Measurements from ENCODE around the gene ARSB. TPM values are rescaled to one million over a fixed set of nuclear protein-coding genes. Genes with fewer than 3 reads are reported as not detected.

ARSB gene
- 11.5 and 12.4 TPM in 2 replicates for total RNA-seq

- Mint-ChIP-seq H3K9me3 (no peaks in the 10 kb centered on the region), H3K27ac (peak within 1 kb of the TSS; percentile 97), H3K4me3 (peak within 1 kb of the TSS; percentile 91), H3K27me3 (no peaks in the 10 kb centered on the region), H3K36me3 (ENCODE audit: low read depth) (no peaks in the 10 kb centered on the region), H3K4me1 (peaks cover 31% of the 10 kb centered on the region)
- DNase-seq = peak; percentile 86
- intact Hi-C loops (cut with micrococcal nuclease) = loop anchor here (1.0 to 10.0 kb wide), 8 partner anchors 32 to 1210 kb away; partner anchors contain the start of genes AP3B1, HOMER1, MTX3 and SCAMP1
These were observed at the start of gene ARSB for GRCh38 chr5:78985116-78985724. TSS of gene ARSB (minus strand) at chr5:78985310. CDS start at chr5:78985248, 62 bp downstream.

- Mint-ChIP-seq H3K36me3 (ENCODE audit: low read depth) (no peaks in the 10 kb centered on the region), H3K27ac (no peak overlapping the region), H3K9me3 (no peaks in the 10 kb centered on the region), H3K4me3 (no peak overlapping the region), H3K27me3 (peaks cover 2% of the 10 kb centered on the region), H3K4me1 (no peaks in the 10 kb centered on the region)
- DNase-seq = no peak
- intact Hi-C loops (cut with micrococcal nuclease) = no loop called here
These were observed 47.7 kb upstream of the ARSB start for GRCh38 chr5:79032782-79033181.

- intact Hi-C loops (cut with micrococcal nuclease) = no loop called here
- H3K27ac Mint-ChIP-seq = no peak overlapping the region
- H3K4me1 Mint-ChIP-seq = no peaks in the 10 kb centered on the region
- H3K9me3 Mint-ChIP-seq = no peaks in the 10 kb centered on the region
- no peak for DNase-seq
- H3K36me3 Mint-ChIP-seq (ENCODE audit: low read depth) = no peaks in the 10 kb centered on the region
- peaks cover 6% of the 10 kb centered on the region for H3K27me3 Mint-ChIP-seq
- H3K4me3 Mint-ChIP-seq = no peak overlapping the region
These were observed 47.1 kb upstream of the ARSB start for GRCh38 chr5:79032031-79032695.

GRCh38 chr5:79031485-79031867, 46.4 kb upstream of the ARSB start:
- Mint-ChIP-seq H3K4me1 (no peaks in the 10 kb centered on the region), H3K4me3 (no peak overlapping the region), H3K9me3 (no peaks in the 10 kb centered on the region), H3K27ac (no peak overlapping the region), H3K36me3 (ENCODE audit: low read depth) (no peaks in the 10 kb centered on the region), H3K27me3 (peaks cover 10% of the 10 kb centered on the region)
- DNase-seq = no peak
- intact Hi-C loops (cut with micrococcal nuclease) = no loop called here

GRCh38 chr5:79030663-79031484, 45.8 kb upstream of the ARSB start:
- Mint-ChIP-seq H3K9me3 (no peaks in the 10 kb centered on the region), H3K27ac (no peak overlapping the region), H3K4me3 (no peak overlapping the region), H3K36me3 (ENCODE audit: low read depth) (no peaks in the 10 kb centered on the region), H3K27me3 (peaks cover 13% of the 10 kb centered on the region), H3K4me1 (no peaks in the 10 kb centered on the region)
- no peak for DNase-seq
- intact Hi-C loops (cut with micrococcal nuclease) = no loop called here

- no peaks in the 10 kb centered on the region for H3K36me3 Mint-ChIP-seq (ENCODE audit: low read depth)
These were observed 40.0 kb upstream of the ARSB start for GRCh38 chr5:79025054-79025472.

GRCh38 chr5:79023947-79024346, 38.8 kb upstream of the ARSB start:
- Mint-ChIP-seq H3K36me3 (ENCODE audit: low read depth) (no peaks in the 10 kb centered on the region), H3K4me3 (no peak overlapping the region), H3K27ac (no peak overlapping the region), H3K9me3 (no peaks in the 10 kb centered on the region), H3K27me3 (peaks cover 65% of the 10 kb centered on the region), H3K4me1 (peaks cover 11% of the 10 kb centered on the region)
- intact Hi-C loops (cut with micrococcal nuclease) = loop anchor here (2.0 to 10.0 kb wide), 4 partner anchors 42 to 1061 kb away; no protein-coding TSS in a partner anchor
- DNase-seq = no peak

More at GRCh38 chr5:79025054-79025472, 40.0 kb upstream of the ARSB start:
- Mint-ChIP-seq H3K9me3 (no peaks in the 10 kb centered on the region), H3K27ac (no peak overlapping the region), H3K27me3 (peaks cover 56% of the 10 kb centered on the region), H3K4me1 (peaks cover 11% of the 10 kb centered on the region), H3K4me3 (peak overlapping the region; percentile 36)
- peak; percentile 84 for DNase-seq
- intact Hi-C loops (cut with micrococcal nuclease) = loop anchor here (1.0 to 10.0 kb wide), 5 partner anchors 84 to 1060 kb away; no protein-coding TSS in a partner anchor

GRCh38 chr5:79023348-79023747, 38.2 kb upstream of the ARSB start:
- Mint-ChIP-seq H3K4me3 (no peak overlapping the region), H3K36me3 (ENCODE audit: low read depth) (no peaks in the 10 kb centered on the region), H3K9me3 (no peaks in the 10 kb centered on the region), H3K27ac (no peak overlapping the region), H3K4me1 (peaks cover 11% of the 10 kb centered on the region), H3K27me3 (peaks cover 66% of the 10 kb centered on the region)
- intact Hi-C loops (cut with micrococcal nuclease) = loop anchor here (5.0 to 10.0 kb wide), 3 partner anchors 41 to 1061 kb away; no protein-coding TSS in a partner anchor
- no peak for DNase-seq

GRCh38 chr5:79022771-79023170, 37.7 kb upstream of the ARSB start:
- Mint-ChIP-seq H3K27me3 (peaks cover 69% of the 10 kb centered on the region), H3K36me3 (ENCODE audit: low read depth) (no peaks in the 10 kb centered on the region), H3K4me1 (peaks cover 11% of the 10 kb centered on the region), H3K27ac (no peak overlapping the region), H3K4me3 (no peak overlapping the region), H3K9me3 (no peaks in the 10 kb centered on the region)
- intact Hi-C loops (cut with micrococcal nuclease) = loop anchor here (5.0 to 10.0 kb wide), 3 partner anchors 40 to 1062 kb away; no protein-coding TSS in a partner anchor
- DNase-seq = no peak

- H3K27ac Mint-ChIP-seq = no peak overlapping the region
- peaks cover 11% of the 10 kb centered on the region for H3K4me1 Mint-ChIP-seq
- no peaks in the 10 kb centered on the region for H3K36me3 Mint-ChIP-seq (ENCODE audit: low read depth)
- peaks cover 71% of the 10 kb centered on the region for H3K27me3 Mint-ChIP-seq
- H3K4me3 Mint-ChIP-seq = no peak overlapping the region
- H3K9me3 Mint-ChIP-seq = no peaks in the 10 kb centered on the region
- no peak for DNase-seq
- intact Hi-C loops (cut with micrococcal nuclease) = loop anchor here (1.0 to 10.0 kb wide), 4 partner anchors 39 to 1063 kb away; no protein-coding TSS in a partner anchor
These were observed 36.6 kb upstream of the ARSB start for GRCh38 chr5:79021753-79022152.

GRCh38 chr5:79020861-79021561, 35.9 kb upstream of the ARSB start:
- intact Hi-C loops (cut with micrococcal nuclease) = loop anchor here (1.0 to 10.0 kb wide), 4 partner anchors 39 to 1064 kb away; no protein-coding TSS in a partner anchor
- peak; percentile 76 for DNase-seq
- peaks cover 11% of the 10 kb centered on the region for H3K4me1 Mint-ChIP-seq
- H3K4me3 Mint-ChIP-seq = no peak overlapping the region
- H3K36me3 Mint-ChIP-seq (ENCODE audit: low read depth) = no peaks in the 10 kb centered on the region
- no peak overlapping the region for H3K27ac Mint-ChIP-seq
- H3K9me3 Mint-ChIP-seq = no peaks in the 10 kb centered on the region
- peaks cover 72% of the 10 kb centered on the region for H3K27me3 Mint-ChIP-seq

GRCh38 chr5:79014631-79015030, 29.5 kb upstream of the ARSB start:
- no peak overlapping the region for H3K27ac Mint-ChIP-seq
- DNase-seq = no peak
- H3K4me3 Mint-ChIP-seq = no peak overlapping the region
- H3K4me1 Mint-ChIP-seq = no peaks in the 10 kb centered on the region
- H3K36me3 Mint-ChIP-seq (ENCODE audit: low read depth) = no peaks in the 10 kb centered on the region
- intact Hi-C loops (cut with micrococcal nuclease) = no loop called here
- H3K9me3 Mint-ChIP-seq = peaks cover 8% of the 10 kb centered on the region
- peaks cover 52% of the 10 kb centered on the region for H3K27me3 Mint-ChIP-seq

GRCh38 chr5:79011869-79012268, 26.8 kb upstream of the ARSB start:
- Mint-ChIP-seq H3K4me1 (no peaks in the 10 kb centered on the region), H3K27me3 (peaks cover 40% of the 10 kb centered on the region), H3K27ac (no peak overlapping the region), H3K9me3 (peaks cover 8% of the 10 kb centered on the region), H3K36me3 (ENCODE audit: low read depth) (no peaks in the 10 kb centered on the region), H3K4me3 (no peak overlapping the region)
- DNase-seq = no peak
- intact Hi-C loops (cut with micrococcal nuclease) = no loop called here

All from activated CD4-positive, alpha-beta T cell treated with anti-CD3 and anti-CD28 coated beads, Interleukin-2, amount 10 ng/mL, durations not matched to agents 24 days and 14 days (primary cell).